H1 (cell line): ENCODE data around the gene RYR3. TPM values are rescaled to one million over a fixed set of nuclear protein-coding genes. Genes with fewer than 3 reads are reported as not detected.

Source experiments
- ATF2 ChIP-seq: IDR thresholded peaks from 2 replicates; pipeline ENCODE4 v1.6.1; 2012; ENCODE audit warnings: low read length, inconsistent platforms
- CTCF ChIP-seq, 3 experiments: IDR thresholded peaks; 1 replicate in 2 of 3; 2 replicates in 1 of 3; pipeline versions ENCODE4 v1.5.1 to v1.6.1; 2011; ENCODE audit warnings: low read length in 3 of 3, mild to moderate bottlenecking in 3 of 3, inconsistent platforms in 2 of 3, low read depth in 1 of 3, moderate library complexity in 1 of 3; ENCODE audit not compliant: insufficient read depth in 1 of 3; ENCODE audit errors: control extremely low read depth in 1 of 3
- GABPA ChIP-seq: IDR thresholded peaks from 2 replicates; pipeline ENCODE4 v1.6.1; 2011; ENCODE audit warnings: mild to moderate bottlenecking, low read length, moderate library complexity, borderline replicate concordance; ENCODE audit not compliant: insufficient read depth
- MAX ChIP-seq: IDR thresholded peaks from 2 replicates; pipeline ENCODE4 v1.6.1; 2012; ENCODE audit warnings: inconsistent platforms
- POU5F1 ChIP-seq: IDR thresholded peaks from 2 replicates; pipeline ENCODE4 v1.6.1; 2011; ENCODE audit warnings: low read depth, mild to moderate bottlenecking, low read length, moderate library complexity
- SP1 ChIP-seq: IDR thresholded peaks from 2 replicates; pipeline ENCODE4 v1.6.1; 2011; ENCODE audit warnings: low read depth, low read length
- polyA plus RNA-seq, 7 experiments: library from polyadenylated mRNA; depleted of rRNA in 3 of 7; stranded (reverse) in 5 of 7; unstranded in 2 of 7; fragments of >200 nt in 5 of 7; fragments of 200-250 nt in 2 of 7; gene quantifications; 1 replicate in 5 of 7; 2 replicates in 1 of 7; 4 replicates in 1 of 7; pipeline versions ENCODE4 v1.2.1 to v1.2.3, GENCODE V29; 2011 to 2013; ENCODE audit warnings: missing spikeins in 2 of 7, mixed read lengths in 2 of 7
- total RNA-seq: library from RNA; stranded (reverse); fragmentation: NEBNext Ultra II Directional; extraction: Animal tissue kit (Norgen Biotek cat#: 25700); gene quantifications from 2 replicates; pipeline ENCODE4 v1.2.1, GENCODE V29; 2021

The RYR3 gene
- total and polyA plus RNA-seq, 2 of the 8 experiments (the other 6 are each of a cell fraction or from before 2014, with no cell fraction given): 0.33 to 3.4 TPM

- TF ChIP-seq CTCF (IDR thresholded peaks at IDR 0.05; ENCODE audit: control extremely low read depth in 1 of 3, insufficient read depth in 1 of 3, low read depth in 1 of 3, low read length in 3 of 3) (no peak), GABPA (no peak), MAX (no peak), POU5F1 (no peak), SP1 (no peak), ATF2 (no peak)
- TF ChIP-seq, all 59 proteins: peak for 0
These were observed 326.2 kb downstream of the RYR3 start (continued) for GRCh38 chr15:33636958-33637357.
